Neural progenitor cell (in vitro differentiated cells): ENCODE data around the gene TNN.

Experiments
- CTCF ChIP-seq: fragments of 200-600 bp; sonication (generic); IDR thresholded peaks from 2 replicates; pipeline ENCODE4 v1.5.1; 2017; ENCODE audit warnings: antibody characterized with exemption, mild to moderate bottlenecking
- EZH2 ChIP-seq: fragments of 200-600 bp; sonication (generic); IDR thresholded peaks from 2 replicates; pipeline ENCODE4 v1.6.1; 2017; ENCODE audit warnings: antibody characterized with exemption, mild to moderate bottlenecking, moderate library complexity

GRCh38 chr1:175152006-175152652 lies 84.5 kb downstream of the TNN start:
- TF ChIP-seq CTCF (peak; percentile 85), EZH2 (no peak)
